ENCODE data around the gene WDPCP.

WDPCP gene

DNA sequence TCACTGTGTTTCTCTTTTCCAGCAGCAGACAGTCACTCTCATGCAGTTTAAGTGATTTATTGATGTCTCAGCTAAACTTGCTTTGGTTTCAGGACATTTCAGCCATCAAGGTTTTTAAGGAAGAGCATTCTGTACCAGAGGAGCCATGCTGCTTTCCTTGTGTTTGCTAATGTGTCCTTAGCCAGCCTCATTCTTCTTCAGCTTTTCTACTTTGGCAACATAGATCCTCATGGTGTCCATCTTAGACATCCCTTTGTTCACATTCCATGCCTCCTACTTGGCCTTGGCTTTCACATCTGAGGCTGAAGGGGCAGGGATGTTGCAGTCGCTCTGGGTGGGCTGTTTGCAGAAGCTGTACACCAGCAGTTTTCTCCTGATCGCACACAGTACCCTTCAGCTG is 469.5 kb downstream of the WDPCP start:
- TF ChIP-seq, protein P1, sequence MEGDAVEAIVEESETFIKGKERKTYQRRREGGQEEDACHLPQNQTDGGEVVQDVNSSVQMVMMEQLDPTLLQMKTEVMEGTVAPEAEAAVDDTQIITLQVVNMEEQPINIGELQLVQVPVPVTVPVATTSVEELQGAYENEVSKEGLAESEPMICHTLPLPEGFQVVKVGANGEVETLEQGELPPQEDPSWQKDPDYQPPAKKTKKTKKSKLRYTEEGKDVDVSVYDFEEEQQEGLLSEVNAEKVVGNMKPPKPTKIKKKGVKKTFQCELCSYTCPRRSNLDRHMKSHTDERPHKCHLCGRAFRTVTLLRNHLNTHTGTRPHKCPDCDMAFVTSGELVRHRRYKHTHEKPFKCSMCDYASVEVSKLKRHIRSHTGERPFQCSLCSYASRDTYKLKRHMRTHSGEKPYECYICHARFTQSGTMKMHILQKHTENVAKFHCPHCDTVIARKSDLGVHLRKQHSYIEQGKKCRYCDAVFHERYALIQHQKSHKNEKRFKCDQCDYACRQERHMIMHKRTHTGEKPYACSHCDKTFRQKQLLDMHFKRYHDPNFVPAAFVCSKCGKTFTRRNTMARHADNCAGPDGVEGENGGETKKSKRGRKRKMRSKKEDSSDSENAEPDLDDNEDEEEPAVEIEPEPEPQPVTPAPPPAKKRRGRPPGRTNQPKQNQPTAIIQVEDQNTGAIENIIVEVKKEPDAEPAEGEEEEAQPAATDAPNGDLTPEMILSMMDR (IDR thresholded peaks at IDR 0.05; ENCODE audit: control extremely low read depth, extremely low read depth, low read depth, missing control alignments) = no peak
- ChIA-PET CTCF (interaction anchor here (1.3 kb wide), 1 partner anchor 192 kb away, joined by 3 read pairs; no protein-coding TSS in a partner anchor), POLR2A (no interaction called here)
- no peak for DNase-seq (ENCODE audit: extremely low spot score)

DNA sequence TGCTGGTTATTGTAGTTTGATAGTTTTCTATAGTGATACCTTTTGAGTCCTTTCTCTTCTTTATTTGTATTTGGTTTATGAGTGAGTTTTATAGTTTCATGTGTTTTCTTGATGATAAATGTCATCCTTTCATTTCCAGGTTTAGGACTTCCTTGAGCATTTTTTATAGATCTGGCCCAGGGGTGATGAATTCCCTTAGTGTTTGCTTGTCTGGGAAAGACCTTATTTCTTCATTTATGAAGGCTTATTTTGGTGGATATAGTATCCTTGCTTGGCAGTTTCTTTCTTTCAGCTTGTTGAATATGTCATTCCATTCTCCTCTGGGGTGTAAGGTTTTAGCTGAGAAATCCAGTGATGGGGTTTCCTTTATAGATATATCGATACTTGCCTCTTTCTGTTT is 483.8 kb downstream of the WDPCP start:
- ChIA-PET CTCF (no interaction called here), POLR2A (no interaction called here)
- TF ChIP-seq, protein P1 (IDR thresholded peaks at IDR 0.05; ENCODE audit: control extremely low read depth, extremely low read depth, low read depth, missing control alignments) = no peak
- no peak for DNase-seq (ENCODE audit: extremely low spot score)

DNA sequence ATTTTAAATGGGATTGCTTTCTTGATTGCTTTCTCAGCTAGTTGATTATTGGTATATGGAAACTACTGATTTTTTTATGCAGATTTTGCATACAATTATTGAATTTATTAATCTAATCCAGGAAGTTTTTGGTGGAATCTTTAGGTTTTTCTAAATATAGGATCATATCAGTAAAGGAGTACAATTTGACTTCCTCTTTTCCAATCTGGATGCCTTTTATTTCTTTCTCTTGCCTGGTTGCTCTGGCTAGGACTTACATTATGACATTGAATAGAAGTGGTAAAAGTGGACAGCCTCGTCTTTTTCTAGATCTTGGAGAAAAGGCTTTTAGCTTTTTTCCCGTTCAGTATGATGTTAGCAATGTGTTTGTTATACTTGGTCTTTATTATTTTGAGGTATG is 486.3 kb downstream of the WDPCP start:
- TF ChIP-seq, protein P1 (IDR thresholded peaks at IDR 0.05; ENCODE audit: control extremely low read depth, extremely low read depth, low read depth, missing control alignments) = no peak
- CTCF ChIA-PET = no interaction called here
- DNase-seq (ENCODE audit: extremely low spot score) = no peak
- POLR2A ChIA-PET = no interaction called here

DNA sequence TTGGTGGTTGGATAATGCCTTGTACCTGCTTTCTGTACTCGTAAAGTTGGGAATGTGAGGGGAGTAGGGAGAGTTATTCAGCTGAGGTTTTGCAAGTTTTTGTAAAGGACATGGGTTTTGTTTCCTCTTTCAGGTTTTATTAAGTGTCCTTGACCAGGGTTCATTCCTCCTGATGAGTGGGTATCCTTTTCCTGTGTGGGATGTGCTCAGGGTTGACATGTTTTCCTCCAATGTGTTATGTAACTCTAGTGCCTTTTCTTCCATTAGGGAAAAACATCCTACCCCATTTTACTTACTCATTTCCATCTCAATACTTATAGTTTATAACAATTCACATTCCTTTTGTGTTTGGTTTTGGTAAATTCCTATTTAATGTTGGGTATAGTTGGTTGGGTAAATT is 489.2 kb downstream of the WDPCP start:
- DNase-seq (ENCODE audit: extremely low spot score) = no peak
- POLR2A ChIA-PET = no interaction called here
- CTCF ChIA-PET = interaction anchor here (1.1 kb wide), 1 partner anchor 70 kb away, joined by 3 read pairs; no protein-coding TSS in a partner anchor
- TF ChIP-seq, protein P1 (IDR thresholded peaks at IDR 0.05; ENCODE audit: control extremely low read depth, extremely low read depth, low read depth, missing control alignments) = no peak

DNA sequence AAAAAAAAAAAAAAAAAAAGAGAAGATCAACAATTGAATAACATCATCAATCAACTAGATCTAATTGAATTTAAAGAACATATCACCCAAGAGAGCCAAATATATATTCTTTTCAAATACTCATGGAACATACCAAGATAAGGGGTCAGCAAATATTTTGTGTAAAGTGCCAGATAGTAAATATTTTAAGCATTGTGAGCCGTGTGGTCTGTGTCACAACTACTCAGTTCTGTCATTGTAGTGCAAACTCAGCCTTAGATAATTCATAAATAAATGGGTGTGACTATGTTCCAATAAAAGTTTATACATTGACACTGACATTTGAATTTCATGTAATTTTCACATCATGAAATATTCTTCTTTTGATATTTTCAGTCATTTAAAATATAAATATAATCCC is 491.8 kb downstream of the WDPCP start:
- ChIA-PET CTCF (no interaction called here), POLR2A (no interaction called here)
- DNase-seq (ENCODE audit: extremely low spot score) = no peak
- TF ChIP-seq, protein P1 (IDR thresholded peaks at IDR 0.05; ENCODE audit: control extremely low read depth, extremely low read depth, low read depth, missing control alignments) = no peak

DNA sequence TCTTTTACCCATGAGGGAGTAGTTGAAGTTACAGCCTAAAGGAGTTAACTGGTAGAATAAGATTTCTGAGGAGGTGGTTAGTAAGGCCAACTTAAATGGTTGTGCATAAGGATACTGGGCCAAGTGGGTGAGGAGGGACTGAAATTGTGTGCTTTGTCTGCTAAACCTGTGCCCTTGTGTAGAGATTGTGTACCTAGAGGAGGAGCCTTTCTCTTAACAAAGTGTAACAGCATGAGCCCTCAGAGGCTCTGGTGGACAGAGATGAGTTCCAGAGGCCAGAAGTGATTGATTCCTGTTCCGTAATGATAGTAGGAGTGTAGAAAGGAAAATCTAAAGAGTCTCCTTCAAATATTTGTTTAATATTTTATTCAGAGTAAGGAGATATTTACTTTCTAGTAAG is 494.8 kb downstream of the WDPCP start:
- TF ChIP-seq, protein P1 (IDR thresholded peaks at IDR 0.05; ENCODE audit: control extremely low read depth, extremely low read depth, low read depth, missing control alignments) = no peak
- CTCF ChIA-PET = no interaction called here
- no peak for DNase-seq (ENCODE audit: extremely low spot score)
- POLR2A ChIA-PET = no interaction called here

DNA sequence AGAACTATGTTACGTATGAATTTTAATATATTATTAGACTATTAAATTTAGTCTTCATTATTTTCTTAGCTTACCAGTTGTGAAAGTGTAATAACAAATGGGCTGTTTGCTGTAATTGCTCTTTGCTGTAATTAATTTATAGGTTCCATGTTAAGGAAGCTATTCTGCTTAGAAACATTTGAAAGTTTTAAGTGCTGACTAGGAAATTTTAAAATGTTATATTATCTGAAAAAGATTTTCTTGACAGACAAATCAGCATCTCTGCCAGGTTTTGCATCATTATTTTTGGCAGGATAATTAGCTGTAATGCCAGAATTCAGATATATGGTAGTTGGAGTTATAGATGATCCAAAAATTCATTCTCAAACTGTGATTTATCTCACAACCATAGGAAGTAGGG is 495.4 kb downstream of the WDPCP start:
- ChIA-PET CTCF (interaction anchor here (1.0 to 1.3 kb wide), 2 partner anchors 19 to 394 kb away, joined by 3 read pairs; no protein-coding TSS in a partner anchor), POLR2A (no interaction called here)
- DNase-seq (ENCODE audit: extremely low spot score) = no peak
- TF ChIP-seq, protein P1 (IDR thresholded peaks at IDR 0.05; ENCODE audit: control extremely low read depth, extremely low read depth, low read depth, missing control alignments) = no peak

Measured in GM10248 (cell line).